HG03565 (cell line): Measurements from ENCODE around the gene CEACAM19.
"Not testable (repeated sequence)": the region's sequence is repeated elsewhere in the genome, so short reads cannot be mapped to it uniquely, and the experiment has no call there.

Experiments
- ATAC-seq: cut with Tn5 transposase; IDR thresholded peaks from one replicate; pipeline ENCODE4 v1.9.1; 2021; ENCODE audit warnings: mild to moderate bottlenecking, moderate library complexity; ENCODE audit not compliant: unreplicated experiment

Gene CEACAM19

GRCh38 chr19:44697670-44698034 is 26.4 kb downstream of the CEACAM19 start:
- ATAC-seq, result no peak

DNA sequence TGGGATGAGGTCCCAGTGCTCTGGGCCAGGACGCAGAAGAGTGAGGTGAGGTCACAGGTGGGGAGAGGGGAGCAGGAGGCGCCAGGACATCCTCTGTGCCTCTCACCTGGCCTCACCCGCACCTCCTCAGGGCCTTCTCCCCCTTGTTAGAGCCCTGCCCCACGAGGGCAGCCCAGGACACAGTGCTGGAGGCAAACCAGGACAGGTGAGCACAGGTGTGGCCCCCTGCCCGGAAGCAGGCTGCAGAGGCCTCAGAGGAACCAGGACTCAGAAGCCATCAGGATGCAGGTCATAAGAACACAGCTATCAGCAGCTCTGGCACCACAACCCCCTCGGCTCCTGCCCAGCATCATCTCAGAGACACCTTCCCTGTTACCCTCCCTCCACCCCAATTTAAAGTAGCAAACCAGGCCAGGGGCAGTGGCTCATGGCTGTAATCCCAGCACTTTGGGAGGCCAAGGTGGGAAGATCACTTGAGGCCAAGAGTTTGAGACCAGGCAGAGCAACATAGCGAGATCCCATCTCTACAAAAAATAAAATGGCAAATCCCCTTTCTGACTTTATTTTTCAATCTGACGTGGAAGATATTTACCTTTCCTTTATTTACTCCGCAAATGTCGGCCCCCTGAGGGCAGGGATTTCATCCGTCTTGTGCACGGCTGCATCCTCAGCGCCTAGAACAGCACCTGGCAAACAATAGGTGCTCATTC is 27.4 kb downstream of the CEACAM19 start, which contains the start of gene CEACAM16:
TSS of gene CEACAM16 (plus strand) at position 660 of the 710 bp plus-strand sequence. CDS start 2,306 bp downstream, outside the sequence.
- ATAC-seq, result no peak

- no peak for ATAC-seq
Measured at GRCh38 chr19:44700547-44700946, 29.3 kb downstream of the CEACAM19 start.

GRCh38 chr19:44701228-44701627 is 29.9 kb downstream of the CEACAM19 start:
- no peak for ATAC-seq

- no peak for ATAC-seq
Measured at GRCh38 chr19:44702551-44703176, 31.4 kb downstream of the CEACAM19 start.

DNA sequence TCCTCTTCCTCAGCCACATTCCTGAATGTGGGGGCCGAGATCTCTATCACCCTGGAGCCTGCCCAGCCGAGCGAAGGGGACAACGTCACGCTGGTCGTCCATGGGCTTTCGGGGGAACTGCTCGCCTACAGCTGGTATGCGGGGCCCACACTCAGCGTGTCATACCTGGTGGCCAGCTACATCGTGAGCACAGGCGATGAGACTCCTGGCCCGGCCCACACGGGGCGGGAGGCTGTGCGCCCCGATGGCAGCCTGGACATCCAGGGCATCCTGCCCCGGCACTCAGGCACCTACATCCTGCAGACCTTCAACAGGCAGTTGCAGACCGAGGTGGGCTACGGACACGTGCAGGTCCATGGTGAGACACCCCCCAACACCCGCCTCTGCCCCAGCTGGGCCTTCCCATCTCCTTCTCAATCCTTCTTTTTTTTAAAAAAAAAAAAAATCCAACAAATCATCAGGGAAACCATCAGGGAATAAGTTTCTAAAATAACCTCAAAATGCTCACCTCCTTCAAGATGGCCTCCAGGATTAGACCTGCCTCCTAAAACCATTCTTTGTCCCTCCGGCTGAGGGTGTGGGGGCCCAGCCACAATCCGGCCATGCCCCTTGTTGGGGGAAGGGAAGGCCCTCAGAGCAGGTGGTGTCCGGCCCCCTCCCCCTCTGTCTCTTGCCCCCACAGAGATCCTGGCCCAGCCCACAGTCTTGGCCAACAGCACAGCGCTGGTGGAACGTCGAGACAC is 32.2 kb downstream of the CEACAM19 start:
- ATAC-seq, result no peak

- ATAC-seq, result no peak
Measured at GRCh38 chr19:44704982-44705381, 33.7 kb downstream of the CEACAM19 start.

- no peak for ATAC-seq
Measured at GRCh38 chr19:44705502-44706010, 34.3 kb downstream of the CEACAM19 start.

DNA sequence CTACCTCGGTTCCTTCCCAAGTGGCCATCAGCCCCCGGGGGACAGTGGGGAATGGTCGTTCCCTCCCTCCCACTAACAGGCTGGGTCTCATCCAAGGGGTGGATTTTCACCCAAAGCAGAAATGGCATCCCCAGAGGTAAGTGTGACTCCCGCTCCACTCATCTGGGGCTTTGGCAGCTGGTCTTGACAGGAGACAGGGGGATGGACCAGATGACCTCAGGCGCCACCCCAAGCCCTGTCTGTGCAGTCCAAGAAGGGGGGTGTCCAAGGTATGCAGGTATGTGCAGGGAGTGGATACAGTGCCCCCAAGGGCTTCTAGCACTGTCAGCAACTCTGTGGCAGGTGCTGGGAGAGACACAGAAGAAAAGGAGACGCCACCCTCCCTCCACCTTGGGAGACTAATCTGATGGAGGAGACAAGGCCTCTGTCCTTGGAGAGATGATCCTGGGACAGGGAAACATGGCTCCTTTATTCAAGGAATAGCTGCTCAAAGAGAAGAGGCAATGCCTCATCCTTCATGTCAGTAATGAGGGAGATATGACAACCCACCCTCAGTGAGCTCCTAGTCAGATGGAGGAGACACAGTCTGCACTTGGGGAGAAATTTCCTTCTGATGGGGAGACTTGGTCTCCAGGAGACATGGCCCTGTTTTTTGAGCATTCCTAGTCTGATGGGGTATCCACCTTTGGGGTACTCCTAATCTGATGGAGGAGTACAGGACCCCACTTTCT is 35.4 kb downstream of the CEACAM19 start:
- no peak for ATAC-seq

DNA sequence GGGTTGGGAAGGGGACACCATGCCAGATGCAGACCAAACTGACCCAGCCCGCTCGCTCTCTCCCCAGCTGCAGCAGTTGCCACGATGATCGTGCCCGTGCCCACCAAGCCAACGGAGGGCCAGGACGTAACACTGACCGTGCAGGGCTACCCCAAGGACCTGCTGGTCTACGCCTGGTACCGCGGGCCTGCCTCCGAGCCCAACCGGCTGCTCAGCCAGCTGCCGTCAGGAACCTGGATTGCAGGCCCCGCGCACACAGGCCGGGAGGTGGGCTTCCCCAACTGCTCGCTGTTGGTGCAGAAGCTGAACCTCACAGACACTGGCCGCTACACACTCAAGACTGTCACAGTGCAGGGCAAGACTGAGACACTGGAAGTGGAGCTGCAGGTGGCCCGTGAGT is 36.5 kb downstream of the CEACAM19 start:
- ATAC-seq, result no peak

DNA sequence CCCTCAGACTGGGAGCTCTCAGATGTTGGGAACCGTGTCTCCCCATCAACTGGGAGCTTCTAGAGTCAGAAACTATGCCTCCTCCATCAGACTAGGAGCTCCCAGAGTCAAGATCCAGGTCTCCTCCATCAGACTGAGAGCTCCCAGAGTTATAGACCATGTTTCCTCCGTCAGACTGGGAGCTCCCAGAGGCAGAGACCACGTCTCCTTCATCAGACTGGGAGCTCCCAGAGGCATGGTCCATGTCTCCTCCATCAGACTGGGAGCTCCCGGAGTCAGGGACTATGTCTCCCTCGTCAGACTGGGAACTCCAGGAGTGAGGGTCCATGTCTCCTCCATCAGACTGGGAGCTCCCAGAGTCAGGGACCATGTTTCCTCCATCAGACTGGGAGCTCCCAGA is 37.7 kb downstream of the CEACAM19 start:
- ATAC-seq, result no peak

GRCh38 chr19:44709434-44710266 is 38.4 kb downstream of the CEACAM19 start:
- ATAC-seq, result not testable (repeated sequence)

- no peak for ATAC-seq
Measured at GRCh38 chr19:44710483-44710882, 39.2 kb downstream of the CEACAM19 start.

DNA sequence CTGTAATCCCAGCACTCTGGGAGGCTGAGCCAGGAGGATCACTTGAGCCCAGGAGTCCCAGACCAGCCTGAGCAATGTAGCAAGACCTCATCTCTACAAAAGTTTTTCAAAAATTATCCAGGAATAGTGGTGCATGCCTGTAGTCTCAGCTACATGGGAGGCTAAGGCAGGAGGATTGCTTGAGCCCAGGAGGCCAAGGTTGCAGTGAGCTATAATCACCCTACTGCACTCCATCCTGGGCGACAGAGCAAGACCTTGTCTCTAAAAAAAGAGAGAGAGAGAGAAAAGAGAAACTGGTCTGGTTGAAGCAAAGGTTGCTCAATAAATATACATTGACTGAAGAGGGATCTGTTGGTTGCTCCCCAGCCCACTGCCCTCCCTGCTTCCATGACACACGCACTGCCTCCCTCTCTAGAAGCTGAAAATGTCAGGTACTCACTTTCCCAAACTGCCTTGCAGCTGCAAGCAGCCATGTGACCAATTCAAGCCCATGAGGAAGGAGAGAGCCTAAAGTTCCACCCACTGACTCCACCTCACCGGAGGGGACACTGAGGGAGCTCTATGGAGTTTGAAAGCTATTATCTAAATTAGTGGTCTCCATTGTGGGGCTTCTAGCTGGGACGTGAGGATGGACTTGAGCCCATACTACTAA is 41.7 kb downstream of the CEACAM19 start:
- ATAC-seq, result no peak

DNA sequence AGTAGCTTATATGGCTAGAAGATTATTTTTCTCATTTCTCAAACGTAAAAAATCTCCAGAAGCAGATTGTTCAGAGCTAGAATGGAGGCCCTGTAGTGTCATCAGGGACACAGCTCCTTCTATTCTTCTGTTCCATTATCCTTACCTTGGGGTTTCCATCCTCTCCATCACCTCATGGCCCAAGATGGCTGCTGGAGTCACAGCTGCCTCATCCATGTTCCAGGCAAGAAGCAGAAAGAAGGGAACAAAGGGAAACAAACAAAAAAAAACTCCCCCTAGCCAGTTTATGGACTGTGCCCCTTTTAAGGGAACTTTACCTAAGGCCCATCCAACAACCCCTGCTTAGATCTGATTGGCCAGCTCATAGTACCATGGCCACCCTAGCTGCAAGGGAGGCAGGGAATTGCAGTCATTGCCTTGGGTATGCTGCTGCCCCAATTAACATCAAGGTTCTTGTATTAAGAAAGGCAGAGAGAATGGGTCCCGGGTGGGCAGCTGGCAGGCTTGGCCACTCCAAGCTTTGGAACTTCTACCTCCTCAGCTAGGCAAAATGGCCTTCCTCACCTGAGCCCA is 43.4 kb downstream of the CEACAM19 start:
- no peak for ATAC-seq

GRCh38 chr19:44717603-44718002 is 46.3 kb downstream of the CEACAM19 start:
- no peak for ATAC-seq

DNA sequence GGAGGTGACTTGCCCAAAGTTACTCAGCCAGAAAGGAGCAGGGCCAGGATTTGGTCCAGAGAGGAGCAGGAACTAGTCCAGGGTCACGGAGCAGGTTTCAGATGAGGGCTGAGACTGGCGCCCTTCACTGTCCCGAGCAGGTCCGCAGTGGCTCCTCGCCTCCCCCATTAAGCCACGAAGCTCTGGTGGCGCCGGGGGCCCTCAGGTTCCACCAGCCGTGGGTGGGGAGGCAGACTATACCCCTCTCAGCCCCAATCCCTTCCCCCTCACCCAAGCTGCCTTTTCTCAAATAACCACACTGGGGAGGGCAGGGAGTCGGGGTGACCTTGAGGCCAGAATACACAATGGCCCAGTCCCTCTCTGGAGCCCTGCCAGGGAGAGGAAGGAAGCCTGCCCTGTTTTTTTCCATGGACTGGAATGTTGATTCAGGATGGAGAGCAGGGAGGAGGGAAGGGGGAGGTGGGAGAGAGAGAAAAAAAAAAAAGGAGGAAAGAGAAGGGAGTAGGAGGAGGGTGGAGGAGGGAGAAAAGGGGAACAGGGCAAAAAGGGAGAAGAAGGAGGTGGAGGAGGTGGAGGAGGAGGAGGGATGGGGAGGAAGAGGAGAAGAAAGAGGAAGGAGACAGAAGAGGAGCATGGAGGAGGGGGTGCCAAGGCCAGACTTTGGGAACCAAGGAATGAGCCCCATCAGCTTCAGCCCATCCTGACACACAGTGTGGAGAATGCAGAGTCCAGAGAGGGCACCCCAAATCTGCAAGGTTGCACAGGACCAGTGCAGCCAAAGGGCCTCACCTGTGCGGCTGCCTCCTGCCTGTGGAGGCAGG is 47.4 kb downstream of the CEACAM19 start:
- ATAC-seq, result no peak

- no peak for ATAC-seq
Measured at GRCh38 chr19:44719262-44719701, 48.0 kb downstream of the CEACAM19 start.
